GM23338 (cell line): ENCODE results near the gene PTPRN2. TPM values are rescaled to one million over a fixed set of nuclear protein-coding genes. Genes with fewer than 3 reads are reported as not detected.

Experiments used
- ATAC-seq: fragments of 200-7000 bp; cut with Tn5 transposase; 3 replicates; pipeline ENCODE4 v1.9.1; 2020
- DNase-seq: peaks from one replicate; pipeline ENCODE4 v3.0.0-alpha.2; 2015; ENCODE audit warnings: low spot score
- H2AFZ ChIP-seq: fragments of 200-600 bp; sonication (generic); 2 replicates; pipeline ENCODE4 v1.8.0; 2016; ENCODE audit warnings: antibody characterized with exemption, mild to moderate bottlenecking, moderate library complexity
- H3F3A ChIP-seq: fragments of 200-600 bp; sonication (generic); replicated peaks from 2 replicates; pipeline ENCODE4 v1.8.0; 2017; ENCODE audit warnings: antibody characterized with exemption, mixed run types, low read depth
- H3K27ac ChIP-seq: fragments of 200-600 bp; sonication (generic); 2 replicates; pipeline ENCODE4 v1.6.1; 2016; ENCODE audit warnings: low read depth
- H3K27me3 ChIP-seq: fragments of 200-600 bp; sonication (generic); 2 replicates; pipeline ENCODE4 v1.8.0; 2016; ENCODE audit warnings: mild to moderate bottlenecking, mixed run types, moderate library complexity; ENCODE audit not compliant: insufficient read depth
- H3K36me3 ChIP-seq: fragments of 200-600 bp; sonication (generic); 2 replicates; pipeline ENCODE4 v1.8.0; 2016; ENCODE audit warnings: mild to moderate bottlenecking; ENCODE audit not compliant: insufficient read depth
- H3K4me1 ChIP-seq: fragments of 200-600 bp; sonication (generic); 2 replicates; pipeline ENCODE4 v1.8.0; 2016; ENCODE audit warnings: mild to moderate bottlenecking, moderate library complexity; ENCODE audit not compliant: insufficient read depth
- H3K4me2 ChIP-seq: fragments of 200-600 bp; sonication (generic); 2 replicates; pipeline ENCODE4 v1.7.1; 2017; ENCODE audit warnings: mixed run types
- H3K4me3 ChIP-seq: fragments of 200-600 bp; sonication (generic); 2 replicates; pipeline ENCODE4 v1.6.1; 2016; ENCODE audit warnings: mixed run types
- H3K79me2 ChIP-seq: fragments of 200-600 bp; sonication (generic); replicated peaks from 2 replicates; pipeline ENCODE4 v1.8.0; 2017; ENCODE audit warnings: mild to moderate bottlenecking; ENCODE audit not compliant: insufficient read depth
- H3K9me2 ChIP-seq: fragments of 200-600 bp; sonication (generic); 2 replicates; pipeline ENCODE4 v1.8.0; 2017; ENCODE audit not compliant: insufficient read depth
- H4K20me1 ChIP-seq: fragments of 200-600 bp; sonication (generic); replicated peaks from 2 replicates; pipeline ENCODE4 v1.8.0; 2017; ENCODE audit warnings: mild to moderate bottlenecking; ENCODE audit not compliant: insufficient read depth
- H3K27ac Mint-ChIP-seq: 2 replicates; pipeline ENCODE4 v1.8.0; 2020; ENCODE audit warnings: inconsistent platforms, mild to moderate bottlenecking, moderate library complexity, mixed read lengths
- H3K27me3 Mint-ChIP-seq: 3 replicates; pipeline ENCODE4 v1.8.0; 2022; ENCODE audit warnings: low read depth, mild to moderate bottlenecking, moderate library complexity, mixed read lengths, inconsistent platforms; ENCODE audit not compliant: insufficient read depth, poor library complexity
- H3K36me3 Mint-ChIP-seq: 3 replicates; pipeline ENCODE4 v1.8.0; 2021; ENCODE audit warnings: low read depth, mild to moderate bottlenecking, inconsistent platforms, moderate library complexity, mixed read lengths
- H3K4me1 Mint-ChIP-seq: 3 replicates; pipeline ENCODE4 v1.8.0; 2020; ENCODE audit warnings: mild to moderate bottlenecking, inconsistent platforms, mixed read lengths
- H3K4me3 Mint-ChIP-seq: 3 replicates; pipeline ENCODE4 v1.8.0; 2021; ENCODE audit warnings: moderate library complexity, mild to moderate bottlenecking, inconsistent platforms, mixed read lengths
- H3K9me3 Mint-ChIP-seq: 3 replicates; pipeline ENCODE4 v1.8.0; 2020; ENCODE audit warnings: moderate library complexity, mild to moderate bottlenecking, inconsistent platforms, mixed read lengths
- CREB1 ChIP-seq: fragments of 250-450 bp; sonication (Bioruptor Pico); IDR thresholded peaks from 2 replicates; pipeline ENCODE4 v1.5.0; 2020; ENCODE audit warnings: low read depth, mild to moderate bottlenecking, moderate library complexity
- EZH2 ChIP-seq: fragments of 200-600 bp; sonication (generic); IDR thresholded peaks from one replicate; pipeline ENCODE4 v1.8.0; 2017; ENCODE audit warnings: antibody characterized with exemption, mild to moderate bottlenecking, low read depth; ENCODE audit not compliant: unreplicated experiment
- EZH2phosphoT487 ChIP-seq: fragments of 200-600 bp; sonication (generic); IDR thresholded peaks from one replicate; pipeline ENCODE4 v1.8.1; 2018; ENCODE audit warnings: antibody characterized with exemption; ENCODE audit not compliant: unreplicated experiment
- JUNB ChIP-seq: IDR thresholded peaks from one replicate; pipeline ENCODE4 v1.6.1; 2016; ENCODE audit warnings: antibody characterized with exemption; ENCODE audit not compliant: unreplicated experiment
- NANOG ChIP-seq: IDR thresholded peaks from 2 replicates; pipeline ENCODE4 v1.6.1; 2016; ENCODE audit warnings: antibody characterized with exemption, borderline replicate concordance
- POLR2AphosphoS5 ChIP-seq: IDR thresholded peaks from 2 replicates; pipeline ENCODE4 v1.6.1; 2016; ENCODE audit warnings: antibody characterized with exemption, low read depth
- STAT1 ChIP-seq: IDR thresholded peaks from one replicate; pipeline ENCODE4 v1.6.1; 2016; ENCODE audit warnings: antibody characterized with exemption; ENCODE audit not compliant: unreplicated experiment
- ZNF114 ChIP-seq: fragments of 250-450 bp; sonication (Bioruptor Pico); IDR thresholded peaks from 2 replicates; pipeline ENCODE4 v1.5.0; 2020; ENCODE audit warnings: mild to moderate bottlenecking, moderate library complexity
- ZNF331 ChIP-seq: fragments of 250-450 bp; sonication (Bioruptor Pico); IDR thresholded peaks from 2 replicates; pipeline ENCODE4 v1.5.0; 2020; ENCODE audit warnings: low read depth, mild to moderate bottlenecking, moderate library complexity
- polyA plus RNA-seq: library from polyadenylated mRNA; unstranded; fragments of >200 nt; fragmentation: Nextera tagmentation; extraction: Ambion mirVana; gene quantifications from 2 replicates; pipeline ENCODE4 v1.2.1, GENCODE V29; 2016
- total RNA-seq: library from RNA; depleted of rRNA; stranded (reverse); fragments of >200 nt; shearing (Covaris generic); gene quantifications from 2 replicates; pipeline ENCODE4 v1.2.3, GENCODE V29; 2014
- TF ChIP-seq, protein P1 (sequence below): IDR thresholded peaks from one replicate; pipeline ENCODE4 v1.6.1; 2018; ENCODE audit warnings: antibody characterized with exemption; ENCODE audit not compliant: unreplicated experiment
- TF ChIP-seq, protein P2 (sequence below), 2 experiments: fragments of 200-600 bp in 1 of 2; sonication (generic) in 1 of 2; conservative IDR thresholded peaks; 2 replicates each; pipeline versions ENCODE4 v1.5.1 to v1.6.1; 2016 to 2017; ENCODE audit warnings: antibody characterized with exemption in 2 of 2, low read depth in 2 of 2, mild to moderate bottlenecking in 2 of 2, moderate library complexity in 1 of 2
- TF ChIP-seq, protein P3 (sequence below): fragments of 250-450 bp; sonication (Bioruptor Pico); IDR thresholded peaks from 2 replicates; pipeline ENCODE4 v1.5.0; 2020; ENCODE audit warnings: mild to moderate bottlenecking, moderate library complexity
- TF ChIP-seq, protein P4 (sequence below): IDR thresholded peaks from 2 replicates; pipeline ENCODE4 v1.6.1; 2016; ENCODE audit warnings: antibody characterized with exemption

The PTPRN2 gene
- total and polyA plus RNA-seq, 2 experiments from 2014 or later: 0.87 to 4.0 TPM

DNA sequence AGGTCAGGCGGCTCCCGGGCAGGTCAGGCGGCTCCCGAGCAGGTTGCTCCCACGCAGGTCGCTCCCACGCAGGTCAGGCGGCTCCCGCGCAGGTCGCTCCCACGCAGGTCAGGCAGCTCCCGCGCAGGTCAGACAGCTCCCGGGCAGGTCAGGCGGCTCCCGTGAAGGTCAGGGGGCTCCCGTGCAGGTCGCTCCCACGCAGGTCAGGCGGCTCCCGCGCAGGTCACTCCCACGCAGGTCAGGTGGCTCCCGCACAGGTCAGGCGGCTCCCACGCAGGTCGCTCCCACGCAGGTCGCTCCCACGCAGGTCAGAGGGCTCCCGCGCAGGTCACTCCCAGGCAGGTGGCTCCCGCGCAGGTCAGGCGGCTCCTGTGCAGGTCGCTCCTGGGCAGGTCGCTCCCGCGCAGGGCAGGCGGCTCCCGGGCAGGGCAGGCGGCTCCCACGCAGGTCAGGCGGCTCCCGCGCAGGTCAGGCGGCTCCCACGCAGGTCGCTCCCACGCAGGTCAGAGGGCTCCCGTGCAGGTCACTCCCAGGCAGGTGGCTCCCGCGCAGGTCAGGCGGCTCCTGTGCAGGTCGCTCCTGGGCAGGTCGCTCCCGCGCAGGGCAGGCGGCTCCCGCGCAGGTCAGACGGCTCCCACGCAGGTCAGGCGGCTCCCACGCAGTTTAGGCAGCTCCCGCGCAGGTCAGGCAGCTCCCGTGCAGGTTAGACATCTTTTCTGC is 30.7 kb downstream of the PTPRN2 start:
- no peak overlapping the region for H3K4me3 ChIP-seq
- no peaks in the 10 kb centered on the region for H3F3A ChIP-seq
- Mint-ChIP-seq H3K36me3 (peaks cover 14% of the 10 kb centered on the region), H3K4me1 (peaks cover 8% of the 10 kb centered on the region; the same call in 2 of the 3 replicates), H3K27me3 (peaks cover 12% of the 10 kb centered on the region), H3K4me3 (no peak overlapping the region), H3K9me3 (peaks cover 75% of the 10 kb centered on the region), H3K27ac (no peak overlapping the region)
- H3K36me3 ChIP-seq: no peaks in the 10 kb centered on the region
- H3K9me2 ChIP-seq: no peaks in the 10 kb centered on the region
- no peak overlapping the region for H3K27ac ChIP-seq
- H3K4me2 ChIP-seq: no peak overlapping the region
- no peaks in the 10 kb centered on the region for H3K79me2 ChIP-seq
- H3K4me1 ChIP-seq: peaks cover 3% of the 10 kb centered on the region
- TF ChIP-seq STAT1 (no peak), EZH2 (no peak), ZNF331 (CRISPR knock-in tag) (no peak), POLR2AphosphoS5 (no peak), NANOG (no peak), ZNF114 (no peak), JUNB (no peak), CREB1 (CRISPR knock-in tag) (no peak), EZH2phosphoT487 (no peak)
- TF ChIP-seq, protein P1, sequence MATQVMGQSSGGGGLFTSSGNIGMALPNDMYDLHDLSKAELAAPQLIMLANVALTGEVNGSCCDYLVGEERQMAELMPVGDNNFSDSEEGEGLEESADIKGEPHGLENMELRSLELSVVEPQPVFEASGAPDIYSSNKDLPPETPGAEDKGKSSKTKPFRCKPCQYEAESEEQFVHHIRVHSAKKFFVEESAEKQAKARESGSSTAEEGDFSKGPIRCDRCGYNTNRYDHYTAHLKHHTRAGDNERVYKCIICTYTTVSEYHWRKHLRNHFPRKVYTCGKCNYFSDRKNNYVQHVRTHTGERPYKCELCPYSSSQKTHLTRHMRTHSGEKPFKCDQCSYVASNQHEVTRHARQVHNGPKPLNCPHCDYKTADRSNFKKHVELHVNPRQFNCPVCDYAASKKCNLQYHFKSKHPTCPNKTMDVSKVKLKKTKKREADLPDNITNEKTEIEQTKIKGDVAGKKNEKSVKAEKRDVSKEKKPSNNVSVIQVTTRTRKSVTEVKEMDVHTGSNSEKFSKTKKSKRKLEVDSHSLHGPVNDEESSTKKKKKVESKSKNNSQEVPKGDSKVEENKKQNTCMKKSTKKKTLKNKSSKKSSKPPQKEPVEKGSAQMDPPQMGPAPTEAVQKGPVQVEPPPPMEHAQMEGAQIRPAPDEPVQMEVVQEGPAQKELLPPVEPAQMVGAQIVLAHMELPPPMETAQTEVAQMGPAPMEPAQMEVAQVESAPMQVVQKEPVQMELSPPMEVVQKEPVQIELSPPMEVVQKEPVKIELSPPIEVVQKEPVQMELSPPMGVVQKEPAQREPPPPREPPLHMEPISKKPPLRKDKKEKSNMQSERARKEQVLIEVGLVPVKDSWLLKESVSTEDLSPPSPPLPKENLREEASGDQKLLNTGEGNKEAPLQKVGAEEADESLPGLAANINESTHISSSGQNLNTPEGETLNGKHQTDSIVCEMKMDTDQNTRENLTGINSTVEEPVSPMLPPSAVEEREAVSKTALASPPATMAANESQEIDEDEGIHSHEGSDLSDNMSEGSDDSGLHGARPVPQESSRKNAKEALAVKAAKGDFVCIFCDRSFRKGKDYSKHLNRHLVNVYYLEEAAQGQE: no peak
- TF ChIP-seq, protein P2, sequence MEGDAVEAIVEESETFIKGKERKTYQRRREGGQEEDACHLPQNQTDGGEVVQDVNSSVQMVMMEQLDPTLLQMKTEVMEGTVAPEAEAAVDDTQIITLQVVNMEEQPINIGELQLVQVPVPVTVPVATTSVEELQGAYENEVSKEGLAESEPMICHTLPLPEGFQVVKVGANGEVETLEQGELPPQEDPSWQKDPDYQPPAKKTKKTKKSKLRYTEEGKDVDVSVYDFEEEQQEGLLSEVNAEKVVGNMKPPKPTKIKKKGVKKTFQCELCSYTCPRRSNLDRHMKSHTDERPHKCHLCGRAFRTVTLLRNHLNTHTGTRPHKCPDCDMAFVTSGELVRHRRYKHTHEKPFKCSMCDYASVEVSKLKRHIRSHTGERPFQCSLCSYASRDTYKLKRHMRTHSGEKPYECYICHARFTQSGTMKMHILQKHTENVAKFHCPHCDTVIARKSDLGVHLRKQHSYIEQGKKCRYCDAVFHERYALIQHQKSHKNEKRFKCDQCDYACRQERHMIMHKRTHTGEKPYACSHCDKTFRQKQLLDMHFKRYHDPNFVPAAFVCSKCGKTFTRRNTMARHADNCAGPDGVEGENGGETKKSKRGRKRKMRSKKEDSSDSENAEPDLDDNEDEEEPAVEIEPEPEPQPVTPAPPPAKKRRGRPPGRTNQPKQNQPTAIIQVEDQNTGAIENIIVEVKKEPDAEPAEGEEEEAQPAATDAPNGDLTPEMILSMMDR (conservative IDR thresholded peaks at IDR 0.05; ENCODE audit: low read depth in 2 of 2): no peak
- TF ChIP-seq, protein P3, sequence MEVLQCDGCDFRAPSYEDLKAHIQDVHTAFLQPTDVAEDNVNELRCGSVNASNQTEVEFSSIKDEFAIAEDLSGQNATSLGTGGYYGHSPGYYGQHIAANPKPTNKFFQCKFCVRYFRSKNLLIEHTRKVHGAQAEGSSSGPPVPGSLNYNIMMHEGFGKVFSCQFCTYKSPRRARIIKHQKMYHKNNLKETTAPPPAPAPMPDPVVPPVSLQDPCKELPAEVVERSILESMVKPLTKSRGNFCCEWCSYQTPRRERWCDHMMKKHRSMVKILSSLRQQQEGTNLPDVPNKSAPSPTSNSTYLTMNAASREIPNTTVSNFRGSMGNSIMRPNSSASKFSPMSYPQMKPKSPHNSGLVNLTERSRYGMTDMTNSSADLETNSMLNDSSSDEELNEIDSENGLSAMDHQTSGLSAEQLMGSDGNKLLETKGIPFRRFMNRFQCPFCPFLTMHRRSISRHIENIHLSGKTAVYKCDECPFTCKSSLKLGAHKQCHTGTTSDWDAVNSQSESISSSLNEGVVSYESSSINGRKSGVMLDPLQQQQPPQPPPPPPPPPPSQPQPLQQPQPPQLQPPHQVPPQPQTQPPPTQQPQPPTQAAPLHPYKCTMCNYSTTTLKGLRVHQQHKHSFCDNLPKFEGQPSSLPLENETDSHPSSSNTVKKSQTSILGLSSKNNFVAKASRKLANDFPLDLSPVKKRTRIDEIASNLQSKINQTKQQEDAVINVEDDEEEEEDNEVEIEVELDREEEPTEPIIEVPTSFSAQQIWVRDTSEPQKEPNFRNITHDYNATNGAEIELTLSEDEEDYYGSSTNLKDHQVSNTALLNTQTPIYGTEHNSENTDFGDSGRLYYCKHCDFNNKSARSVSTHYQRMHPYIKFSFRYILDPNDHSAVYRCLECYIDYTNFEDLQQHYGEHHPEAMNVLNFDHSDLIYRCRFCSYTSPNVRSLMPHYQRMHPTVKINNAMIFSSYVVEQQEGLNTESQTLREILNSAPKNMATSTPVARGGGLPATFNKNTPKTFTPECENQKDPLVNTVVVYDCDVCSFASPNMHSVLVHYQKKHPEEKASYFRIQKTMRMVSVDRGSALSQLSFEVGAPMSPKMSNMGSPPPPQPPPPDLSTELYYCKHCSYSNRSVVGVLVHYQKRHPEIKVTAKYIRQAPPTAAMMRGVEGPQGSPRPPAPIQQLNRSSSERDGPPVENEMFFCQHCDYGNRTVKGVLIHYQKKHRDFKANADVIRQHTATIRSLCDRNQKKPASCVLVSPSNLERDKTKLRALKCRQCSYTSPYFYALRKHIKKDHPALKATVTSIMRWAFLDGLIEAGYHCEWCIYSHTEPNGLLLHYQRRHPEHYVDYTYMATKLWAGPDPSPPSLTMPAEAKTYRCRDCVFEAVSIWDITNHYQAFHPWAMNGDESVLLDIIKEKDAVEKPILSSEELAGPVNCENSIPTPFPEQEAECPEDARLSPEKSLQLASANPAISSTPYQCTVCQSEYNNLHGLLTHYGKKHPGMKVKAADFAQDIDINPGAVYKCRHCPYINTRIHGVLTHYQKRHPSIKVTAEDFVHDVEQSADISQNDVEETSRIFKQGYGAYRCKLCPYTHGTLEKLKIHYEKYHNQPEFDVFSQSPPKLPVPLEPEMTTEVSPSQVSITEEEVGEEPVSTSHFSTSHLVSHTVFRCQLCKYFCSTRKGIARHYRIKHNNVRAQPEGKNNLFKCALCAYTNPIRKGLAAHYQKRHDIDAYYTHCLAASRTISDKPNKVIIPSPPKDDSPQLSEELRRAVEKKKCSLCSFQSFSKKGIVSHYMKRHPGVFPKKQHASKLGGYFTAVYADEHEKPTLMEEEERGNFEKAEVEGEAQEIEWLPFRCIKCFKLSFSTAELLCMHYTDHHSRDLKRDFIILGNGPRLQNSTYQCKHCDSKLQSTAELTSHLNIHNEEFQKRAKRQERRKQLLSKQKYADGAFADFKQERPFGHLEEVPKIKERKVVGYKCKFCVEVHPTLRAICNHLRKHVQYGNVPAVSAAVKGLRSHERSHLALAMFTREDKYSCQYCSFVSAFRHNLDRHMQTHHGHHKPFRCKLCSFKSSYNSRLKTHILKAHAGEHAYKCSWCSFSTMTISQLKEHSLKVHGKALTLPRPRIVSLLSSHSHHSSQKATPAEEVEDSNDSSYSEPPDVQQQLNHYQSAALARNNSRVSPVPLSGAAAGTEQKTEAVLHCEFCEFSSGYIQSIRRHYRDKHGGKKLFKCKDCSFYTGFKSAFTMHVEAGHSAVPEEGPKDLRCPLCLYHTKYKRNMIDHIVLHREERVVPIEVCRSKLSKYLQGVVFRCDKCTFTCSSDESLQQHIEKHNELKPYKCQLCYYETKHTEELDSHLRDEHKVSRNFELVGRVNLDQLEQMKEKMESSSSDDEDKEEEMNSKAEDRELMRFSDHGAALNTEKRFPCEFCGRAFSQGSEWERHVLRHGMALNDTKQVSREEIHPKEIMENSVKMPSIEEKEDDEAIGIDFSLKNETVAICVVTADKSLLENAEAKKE (CRISPR knock-in tag): no peak
- TF ChIP-seq, protein P4, sequence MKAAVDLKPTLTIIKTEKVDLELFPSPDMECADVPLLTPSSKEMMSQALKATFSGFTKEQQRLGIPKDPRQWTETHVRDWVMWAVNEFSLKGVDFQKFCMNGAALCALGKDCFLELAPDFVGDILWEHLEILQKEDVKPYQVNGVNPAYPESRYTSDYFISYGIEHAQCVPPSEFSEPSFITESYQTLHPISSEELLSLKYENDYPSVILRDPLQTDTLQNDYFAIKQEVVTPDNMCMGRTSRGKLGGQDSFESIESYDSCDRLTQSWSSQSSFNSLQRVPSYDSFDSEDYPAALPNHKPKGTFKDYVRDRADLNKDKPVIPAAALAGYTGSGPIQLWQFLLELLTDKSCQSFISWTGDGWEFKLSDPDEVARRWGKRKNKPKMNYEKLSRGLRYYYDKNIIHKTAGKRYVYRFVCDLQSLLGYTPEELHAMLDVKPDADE: no peak
- H4K20me1 ChIP-seq: no peaks in the 10 kb centered on the region
- no peak for ATAC-seq
- H3K27me3 ChIP-seq: no peaks in the 10 kb centered on the region
- DNase-seq: no peak
- no peak overlapping the region for H2AFZ ChIP-seq
